CD4-positive, alpha-beta T cell (primary cell): ENCODE measurements around the gene ADGRA3. TPM values are rescaled to one million over a fixed set of nuclear protein-coding genes. Genes with fewer than 3 reads are reported as not detected.

Experiments
- ATAC-seq: fragments of 200-7000 bp; cut with Tn5 transposase; one replicate; pipeline ENCODE4 v1.10.0; 2022; ENCODE audit warnings: mild to moderate bottlenecking; ENCODE audit not compliant: poor library complexity
- CTCF ChIA-PET: fragments of 350-600 bp; sonication (Branson Sonifier 250); formaldehyde crosslinking; loops from one replicate; lab custom pipeline; 2021; ENCODE audit warnings: antibody characterized with exemption, inconsistent platforms; lab: Charles Lee
- POLR2A ChIA-PET: fragments of 350-600 bp; sonication (Branson Sonifier 250); formaldehyde crosslinking; loops from one replicate; lab custom pipeline; 2021; ENCODE audit warnings: antibody characterized with exemption, inconsistent platforms; lab: Charles Lee
- DNase-seq, 14 experiments: peaks; one replicate each; pipeline ENCODE4 v3.0.0-alpha.2; 2013 to 2020; ENCODE audit warnings: mixed read lengths in 2 of 14
- H3K27ac ChIP-seq, 2 donors: one replicate each; pipeline versions ENCODE4 v1.5.1 to v1.7.0; 2013; ENCODE audit warnings: low read length in 2 of 2, low read depth in 1 of 2, mild to moderate bottlenecking in 1 of 2
- H3K27me3 ChIP-seq, 2 experiments: 1 replicate in 1 of 2; 2 replicates in 1 of 2; pipeline versions ENCODE4 v1.6.1 to v1.7.0; 2013; ENCODE audit warnings: low read length in 2 of 2, control low read depth in 1 of 2, mild to moderate bottlenecking in 1 of 2, moderate library complexity in 1 of 2; ENCODE audit not compliant: insufficient read depth in 2 of 2, control insufficient read depth in 1 of 2
- H3K36me3 ChIP-seq: one replicate; pipeline ENCODE4 v1.6.1; 2013; ENCODE audit warnings: low read length, control low read depth; ENCODE audit not compliant: insufficient read depth
- H3K4me1 ChIP-seq: one replicate; pipeline ENCODE4 v1.6.1; 2013; ENCODE audit warnings: low read length, control low read depth; ENCODE audit not compliant: insufficient read depth
- H3K4me3 ChIP-seq: one replicate; pipeline ENCODE4 v1.5.1; 2013; ENCODE audit warnings: mild to moderate bottlenecking, low read length, moderate library complexity
- H3K9me3 ChIP-seq, 2 experiments: 1 replicate in 1 of 2; 2 replicates in 1 of 2; pipeline versions ENCODE4 v1.6.1 to v1.7.0; 2013; ENCODE audit warnings: low read length in 2 of 2, mild to moderate bottlenecking in 2 of 2, control low read depth in 1 of 2, moderate library complexity in 1 of 2; ENCODE audit not compliant: control insufficient read depth in 1 of 2, insufficient read depth in 1 of 2
- H3K27ac Mint-ChIP-seq: one replicate; pipeline ENCODE4 v1.8.0; 2020; ENCODE audit warnings: mixed read lengths
- H3K27me3 Mint-ChIP-seq: one replicate; pipeline ENCODE4 v1.8.0; 2021; ENCODE audit warnings: mixed read lengths
- H3K36me3 Mint-ChIP-seq: one replicate; pipeline ENCODE4 v1.8.0; 2021; ENCODE audit warnings: low read depth, mixed read lengths
- H3K4me1 Mint-ChIP-seq: one replicate; pipeline ENCODE4 v1.8.0; 2021; ENCODE audit warnings: low read depth, mixed read lengths
- H3K4me3 Mint-ChIP-seq: one replicate; pipeline ENCODE4 v1.8.0; 2020; ENCODE audit warnings: mild to moderate bottlenecking, mixed read lengths
- H3K9me3 Mint-ChIP-seq: one replicate; pipeline ENCODE4 v1.8.0; 2020; ENCODE audit warnings: mixed read lengths
- CTCF ChIP-seq: fragments of 200-600 bp; IDR thresholded peaks from one replicate; pipeline ENCODE4 v1.8.0; 2022; ENCODE audit warnings: antibody characterized with exemption, mild to moderate bottlenecking
- intact Hi-C, 2 experiments: fragments of 100-400 bp; cut with DNase I in 1 of 2; cut with micrococcal nuclease in 1 of 2; formaldehyde crosslinking; loops; one replicate each; pipeline versions ENCODE4 v1.15.1 to v1.9.0; 2023 to 2025; cut with DNase I, micrococcal nuclease
- total RNA-seq, 174 experiments: library from RNA in 2 of 174; stranded (reverse) in 2 of 174; gene quantifications; one replicate each; pipeline ENCODE4 v1.2.3 and lab custom pipeline; 2021 to 2026

ADGRA3 gene
- total RNA-seq, 2 experiments from 2014 or later, result 2.2 to 3.1 TPM

GRCh38 chr4:22345055-22345454 lies 170.8 kb downstream of the ADGRA3 start:
- no peaks in the 10 kb centered on the region for H3K4me1 ChIP-seq
- Mint-ChIP-seq H3K4me1 (no peaks in the 10 kb centered on the region), H3K27ac (no peak overlapping the region), H3K36me3 (no peaks in the 10 kb centered on the region), H3K27me3 (no peaks in the 10 kb centered on the region), H3K4me3 (no peak overlapping the region), H3K9me3 (no peaks in the 10 kb centered on the region)
- H3K27me3 ChIP-seq, result no peaks in the 10 kb centered on the region
- H3K9me3 ChIP-seq, result peaks cover 0 to 3% of the 10 kb centered on the region in 2 experiments
- ChIA-PET CTCF (no interaction called here), POLR2A (no interaction called here)
- ATAC-seq (no peak), DNase-seq (no peak)
- intact Hi-C loops, result no loop called here
- no peak for TF ChIP-seq CTCF
- no peak overlapping the region for H3K27ac ChIP-seq
- H3K36me3 ChIP-seq, result no peaks in the 10 kb centered on the region
- H3K4me3 ChIP-seq, result no peak overlapping the region

GRCh38 chr4:22343606-22344005 lies 172.3 kb downstream of the ADGRA3 start:
- DNase-seq (no peak), ATAC-seq (no peak)
- no peak overlapping the region for H3K27ac ChIP-seq
- H3K36me3 ChIP-seq, result no peaks in the 10 kb centered on the region
- no peak for TF ChIP-seq CTCF
- CTCF ChIA-PET, result no interaction called here
- H3K27me3 Mint-ChIP-seq, result no peaks in the 10 kb centered on the region
- H3K4me1 ChIP-seq, result no peaks in the 10 kb centered on the region
- no peak overlapping the region for H3K4me3 Mint-ChIP-seq
- POLR2A ChIA-PET, result no interaction called here
- no peak overlapping the region for H3K4me3 ChIP-seq
- H3K36me3 Mint-ChIP-seq, result no peaks in the 10 kb centered on the region
- no peaks in the 10 kb centered on the region for H3K9me3 Mint-ChIP-seq
- H3K27ac Mint-ChIP-seq, result no peak overlapping the region
- peaks cover 0 to 3% of the 10 kb centered on the region in 2 experiments for H3K9me3 ChIP-seq
- no peaks in the 10 kb centered on the region for H3K4me1 Mint-ChIP-seq
- no peaks in the 10 kb centered on the region for H3K27me3 ChIP-seq
- intact Hi-C loops, result no loop called here

GRCh38 chr4:22339491-22339890 lies 176.4 kb downstream of the ADGRA3 start:
- H3K4me1 Mint-ChIP-seq, result no peaks in the 10 kb centered on the region
- CTCF ChIA-PET, result no interaction called here
- H3K36me3 Mint-ChIP-seq, result no peaks in the 10 kb centered on the region
- H3K9me3 Mint-ChIP-seq, result no peaks in the 10 kb centered on the region
- no peak for TF ChIP-seq CTCF
- H3K27ac Mint-ChIP-seq, result no peak overlapping the region
- DNase-seq (no peak), ATAC-seq (no peak)
- no peak overlapping the region for H3K27ac ChIP-seq
- intact Hi-C loops, result no loop called here
- no peaks in the 10 kb centered on the region for H3K4me1 ChIP-seq
- H3K27me3 Mint-ChIP-seq, result no peaks in the 10 kb centered on the region
- H3K4me3 ChIP-seq, result no peak overlapping the region
- POLR2A ChIA-PET, result no interaction called here
- no peaks in the 10 kb centered on the region for H3K36me3 ChIP-seq
- H3K9me3 ChIP-seq, result no peaks in the 10 kb centered on the region
- no peak overlapping the region for H3K4me3 Mint-ChIP-seq
- H3K27me3 ChIP-seq, result no peaks in the 10 kb centered on the region
